OCI-LY3 (cell line): ENCODE measurements around the gene ATP8B4.

Experiments used
- EZH2phosphoT487 ChIP-seq: fragments of 200-600 bp; shearing (Covaris generic); IDR thresholded peaks from 2 replicates; pipeline ENCODE4 v1.6.1; 2018; ENCODE audit warnings: antibody characterized with exemption, mixed run types, low read depth
- TF ChIP-seq, protein P1 (sequence below): fragments of 200-600, 300-600 bp; sonication (generic); IDR thresholded peaks from 2 replicates; pipeline ENCODE4 v1.5.1; 2014; ENCODE audit warnings: antibody characterized with exemption, low read length, low read depth

DNA sequence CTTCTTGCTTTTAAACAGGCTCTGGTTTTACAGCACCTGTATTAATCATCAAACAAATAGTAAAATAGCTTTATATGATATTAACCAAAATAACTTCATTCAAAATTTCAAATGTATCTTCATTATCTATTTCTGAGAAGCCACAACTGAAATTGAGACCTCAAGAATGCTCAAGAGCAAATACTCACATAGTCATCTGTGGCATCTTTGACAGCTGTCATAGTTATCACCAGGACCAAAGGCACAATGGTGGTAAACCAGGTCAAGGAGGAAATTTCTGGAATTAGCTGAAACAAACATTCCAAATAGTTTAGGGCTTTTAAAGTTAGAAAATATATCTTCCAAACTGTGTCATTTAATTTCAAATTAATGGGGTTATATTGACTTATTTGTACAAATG lies 74.6 kb downstream of the ATP8B4 start:
- TF ChIP-seq, protein P1, sequence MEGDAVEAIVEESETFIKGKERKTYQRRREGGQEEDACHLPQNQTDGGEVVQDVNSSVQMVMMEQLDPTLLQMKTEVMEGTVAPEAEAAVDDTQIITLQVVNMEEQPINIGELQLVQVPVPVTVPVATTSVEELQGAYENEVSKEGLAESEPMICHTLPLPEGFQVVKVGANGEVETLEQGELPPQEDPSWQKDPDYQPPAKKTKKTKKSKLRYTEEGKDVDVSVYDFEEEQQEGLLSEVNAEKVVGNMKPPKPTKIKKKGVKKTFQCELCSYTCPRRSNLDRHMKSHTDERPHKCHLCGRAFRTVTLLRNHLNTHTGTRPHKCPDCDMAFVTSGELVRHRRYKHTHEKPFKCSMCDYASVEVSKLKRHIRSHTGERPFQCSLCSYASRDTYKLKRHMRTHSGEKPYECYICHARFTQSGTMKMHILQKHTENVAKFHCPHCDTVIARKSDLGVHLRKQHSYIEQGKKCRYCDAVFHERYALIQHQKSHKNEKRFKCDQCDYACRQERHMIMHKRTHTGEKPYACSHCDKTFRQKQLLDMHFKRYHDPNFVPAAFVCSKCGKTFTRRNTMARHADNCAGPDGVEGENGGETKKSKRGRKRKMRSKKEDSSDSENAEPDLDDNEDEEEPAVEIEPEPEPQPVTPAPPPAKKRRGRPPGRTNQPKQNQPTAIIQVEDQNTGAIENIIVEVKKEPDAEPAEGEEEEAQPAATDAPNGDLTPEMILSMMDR = no peak
- TF ChIP-seq EZH2phosphoT487 = no peak
